ENCODE measurements around the gene STEAP3.

Gene STEAP3

GRCh38 chr2:119248751-119249150, 25.1 kb downstream of the STEAP3 start:
- no peak for DNase-seq

GRCh38 chr2:119249311-119249710, 25.7 kb downstream of the STEAP3 start:
- no peak for DNase-seq

GRCh38 chr2:119249855-119250717, 26.5 kb downstream of the STEAP3 start:
- no peak for DNase-seq

DNA sequence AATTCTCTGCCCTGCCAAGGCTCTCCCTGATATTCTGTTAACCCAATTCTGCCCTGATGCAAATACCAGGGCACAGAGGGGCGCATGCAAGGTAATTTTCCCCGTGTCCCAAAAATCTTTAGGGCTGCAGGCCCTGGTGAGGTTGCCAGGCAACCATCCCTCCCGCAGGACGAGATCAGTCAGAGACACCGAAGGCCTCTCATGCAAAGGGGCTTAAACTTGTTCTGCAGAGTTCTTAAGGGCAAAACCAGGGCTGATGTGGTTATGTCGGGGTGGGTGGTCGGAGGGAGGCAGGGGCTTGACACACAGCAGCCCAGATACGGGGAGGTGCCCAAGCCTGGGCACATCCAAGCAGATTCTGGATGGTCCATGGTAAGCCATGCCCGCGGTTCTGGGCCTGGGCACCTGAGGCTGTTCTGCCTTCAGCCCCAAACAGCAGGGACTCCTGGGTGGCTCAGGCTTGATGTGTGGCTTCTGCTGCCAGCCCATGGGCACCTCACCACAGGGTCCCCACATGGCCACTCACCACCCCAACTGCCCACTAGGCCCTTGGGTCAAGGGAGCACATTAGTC, 27.2 kb downstream of the STEAP3 start:
- no peak for DNase-seq

DNA sequence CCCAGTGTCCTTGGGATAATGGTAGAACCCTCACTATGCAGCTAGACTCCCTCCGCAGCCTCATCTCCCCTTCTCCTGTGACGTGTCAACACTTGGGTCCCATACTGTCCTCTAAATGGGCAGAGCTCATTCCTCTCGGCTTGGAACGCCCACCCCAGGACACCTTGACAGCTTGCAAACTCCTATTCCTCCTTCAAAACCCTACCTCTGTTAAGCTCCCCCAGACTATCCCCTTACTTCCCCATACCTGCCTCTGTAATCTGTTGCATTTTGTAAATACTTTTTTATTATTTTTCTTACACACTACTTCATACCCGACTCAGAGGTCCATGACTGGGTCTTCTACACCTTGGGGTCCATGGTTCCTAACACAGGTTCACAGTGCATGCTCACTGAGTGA, 28.0 kb downstream of the STEAP3 start:
- no peak for DNase-seq

DNA sequence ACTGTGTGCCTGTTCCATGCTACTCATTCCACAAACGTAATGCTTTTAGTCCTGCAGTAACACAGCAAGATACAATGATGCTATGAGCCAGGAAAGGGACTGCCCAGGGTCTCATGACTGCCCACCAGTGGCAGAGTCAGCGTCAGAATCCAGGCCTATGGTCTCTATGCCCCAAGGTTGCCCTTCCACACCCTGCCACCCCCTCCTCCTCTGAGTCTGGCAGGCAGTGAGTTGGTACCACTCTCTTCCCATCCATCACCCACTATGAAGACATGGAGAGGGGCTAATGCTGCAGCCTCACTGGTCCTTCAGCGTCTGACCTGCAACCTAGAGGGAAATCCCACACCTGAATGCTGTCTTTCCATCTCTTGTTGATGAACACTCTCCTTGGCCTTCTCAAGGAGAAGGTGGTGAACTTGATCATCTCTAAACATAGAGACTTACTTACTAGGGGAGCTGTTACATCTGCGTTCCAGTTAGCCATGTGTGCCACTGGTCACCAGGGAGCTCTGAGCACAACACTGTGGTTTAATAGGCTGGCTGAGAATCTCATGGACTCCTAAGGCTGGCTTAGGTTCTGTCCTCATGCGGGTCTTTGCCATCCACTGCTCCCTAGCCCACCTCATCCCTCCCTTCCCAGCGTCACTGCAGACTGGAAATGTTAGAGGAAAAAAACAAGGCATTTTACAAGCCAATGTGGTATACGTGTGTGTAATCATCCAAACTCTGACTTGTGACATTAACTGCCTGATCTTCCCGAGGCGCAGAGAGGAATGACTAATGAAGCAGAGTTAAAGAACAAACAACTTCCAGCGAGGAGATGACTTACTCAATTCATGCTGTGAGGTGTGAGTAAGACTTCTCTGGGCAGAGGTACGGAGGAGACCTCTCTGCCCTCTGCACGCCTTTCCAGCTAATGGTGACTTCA, 28.8 kb downstream of the STEAP3 start:
- no peak for DNase-seq

DNA sequence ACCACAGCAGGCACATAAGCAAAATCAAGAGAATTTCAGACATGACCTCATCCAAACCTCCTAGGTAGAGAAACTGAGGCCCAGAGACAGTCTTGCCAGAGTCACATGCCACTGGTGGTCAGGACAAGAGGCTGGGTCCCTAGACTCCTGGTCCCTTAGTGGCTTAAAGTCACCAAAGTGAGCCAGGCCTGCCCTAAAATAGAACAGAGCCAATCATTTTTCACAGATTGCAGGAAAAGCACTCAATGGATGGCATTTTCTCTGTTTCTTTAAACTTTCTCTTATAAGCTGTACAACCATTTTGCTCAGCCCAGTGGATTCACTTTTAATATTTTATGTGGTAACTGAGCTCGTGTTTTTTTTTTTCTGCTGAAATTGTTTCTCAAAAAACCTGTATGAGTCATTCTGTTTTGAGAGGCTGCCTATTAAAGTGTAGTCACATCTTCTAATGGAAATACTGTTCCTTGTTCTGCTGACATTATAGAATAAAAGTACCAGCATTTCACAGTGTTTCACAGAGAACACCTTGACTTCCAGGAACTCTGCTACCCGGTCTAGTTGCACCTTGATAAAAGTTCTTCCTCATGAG, 29.6 kb downstream of the STEAP3 start:
- DNase-seq = no peak

DNA sequence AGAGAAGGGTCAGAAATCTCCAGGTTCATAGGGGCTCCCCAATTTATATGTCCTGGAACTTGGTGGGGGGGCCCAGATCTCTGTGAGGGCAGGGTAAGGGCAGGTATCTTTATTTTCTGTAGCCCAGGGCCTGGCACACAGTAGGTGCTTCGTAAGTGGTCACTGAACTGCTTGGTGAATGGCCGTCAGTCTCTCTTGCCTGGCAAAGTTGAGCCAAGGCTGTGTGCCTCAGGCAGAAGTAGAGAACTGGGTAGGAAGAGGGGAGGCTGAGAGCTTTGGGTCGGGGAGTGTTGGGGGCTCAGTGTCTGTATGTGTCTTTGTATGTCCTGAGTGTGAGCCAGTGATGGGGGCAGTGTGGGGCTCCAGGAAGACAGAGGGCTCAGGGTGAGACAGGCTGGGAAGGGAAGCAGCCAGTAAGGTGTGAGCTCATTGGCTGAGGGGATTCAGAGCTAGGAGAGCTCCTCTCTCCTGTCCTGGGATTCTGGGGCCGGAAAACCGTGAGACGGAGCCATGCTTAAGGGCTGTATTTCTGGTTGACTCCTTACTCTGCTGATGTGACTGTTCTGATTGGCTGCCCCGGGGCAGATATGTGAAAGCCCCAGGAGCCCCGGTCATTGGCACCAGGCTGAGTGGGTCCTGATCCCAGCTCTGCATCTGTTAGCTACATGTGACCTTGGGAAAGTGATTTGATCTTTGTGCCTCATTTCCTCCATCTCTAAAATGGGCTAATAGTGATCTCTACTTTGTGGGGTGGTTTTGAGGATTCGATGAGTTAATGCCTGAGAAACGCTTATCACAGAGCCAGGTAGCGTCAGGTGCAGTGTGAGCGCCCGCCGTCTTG, 30.3 kb downstream of the STEAP3 start:
- no peak for DNase-seq

DNA sequence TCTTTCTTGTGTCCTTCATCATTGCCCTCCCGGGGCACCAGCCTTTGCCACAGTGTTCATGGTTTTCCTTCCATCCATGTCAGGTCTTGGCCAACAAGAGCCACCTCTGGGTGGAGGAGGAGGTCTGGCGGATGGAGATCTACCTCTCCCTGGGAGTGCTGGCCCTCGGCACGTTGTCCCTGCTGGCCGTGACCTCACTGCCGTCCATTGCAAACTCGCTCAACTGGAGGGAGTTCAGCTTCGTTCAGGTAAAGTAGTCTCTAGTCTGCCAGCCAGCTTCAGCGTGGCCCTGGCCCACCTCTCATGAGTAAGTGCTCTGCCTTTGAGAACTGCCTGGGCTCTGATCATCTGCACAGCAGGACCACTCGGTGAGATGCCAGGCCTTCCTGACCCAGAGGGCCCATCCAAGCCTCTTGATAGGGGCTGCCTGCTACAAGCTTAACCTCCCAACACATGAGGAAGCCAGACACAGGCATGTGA, 31.0 kb downstream of the STEAP3 start:
- no peak for DNase-seq

GRCh38 chr2:119255760-119256581, 32.3 kb downstream of the STEAP3 start:
- no peak for DNase-seq

DNA sequence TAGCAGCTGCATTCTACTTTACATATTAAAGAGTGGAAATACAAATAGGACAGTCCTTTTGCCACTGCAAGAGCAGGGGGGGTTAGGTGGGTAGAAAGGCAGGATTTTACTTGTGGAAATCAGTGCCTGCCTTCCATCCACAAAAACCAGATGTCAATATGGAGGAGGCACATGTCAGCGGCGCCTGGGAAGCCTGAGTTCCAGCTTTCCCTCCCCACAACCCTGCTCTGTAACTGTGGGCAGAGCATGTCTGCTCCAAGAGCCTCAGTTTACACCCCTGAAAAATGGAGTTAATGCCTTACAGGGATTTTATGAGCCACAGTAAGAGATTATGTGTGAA, 32.9 kb downstream of the STEAP3 start:
- DNase-seq = no peak

DNA sequence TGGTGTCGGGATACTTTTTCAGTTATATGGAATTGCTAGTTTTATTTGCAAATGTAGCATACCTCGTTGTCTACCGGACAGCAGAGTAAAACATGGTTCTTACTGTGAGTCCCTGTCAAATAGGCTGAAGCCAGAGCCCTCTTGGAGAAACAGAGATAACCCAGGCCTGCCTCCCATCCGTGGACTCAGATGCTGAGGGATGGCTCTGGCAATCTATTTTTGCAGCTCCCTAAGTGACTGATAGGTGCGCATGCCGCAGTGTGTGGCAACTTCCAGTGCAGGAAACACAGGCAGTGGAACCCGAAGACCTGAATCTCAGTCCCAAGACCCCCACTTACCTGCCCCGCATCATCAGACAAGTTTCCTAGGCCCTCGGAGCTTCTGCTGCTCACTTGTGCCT, 33.6 kb downstream of the STEAP3 start:
- no peak for DNase-seq

DNA sequence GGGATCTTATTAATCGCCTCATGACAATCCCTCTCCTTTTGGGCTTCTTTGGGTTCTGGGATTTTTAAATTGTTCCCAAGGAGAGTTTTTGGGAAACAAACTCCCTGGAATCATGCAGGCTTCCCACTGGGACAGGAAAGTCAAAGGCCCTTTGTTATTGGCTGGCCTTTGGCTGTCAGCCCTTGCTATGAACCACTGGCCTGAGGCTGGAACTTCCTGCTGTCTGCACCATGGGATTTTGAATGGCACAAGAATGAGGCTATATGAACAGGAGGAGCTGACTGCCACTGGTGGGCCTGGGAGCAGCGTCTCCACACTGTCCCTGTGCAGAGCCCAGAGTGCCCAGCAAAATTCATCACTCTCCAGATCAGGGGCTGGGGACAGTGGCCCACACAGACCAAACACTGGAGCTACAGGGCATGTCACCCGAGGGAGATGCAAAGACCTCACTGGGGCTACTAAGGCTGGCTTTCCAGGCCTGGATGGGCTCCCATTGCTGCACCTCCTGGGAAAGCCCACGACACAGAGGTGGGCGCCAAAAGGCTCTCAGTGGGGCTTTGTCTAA, 35.7 kb downstream of the STEAP3 start:
- DNase-seq = no peak

DNA sequence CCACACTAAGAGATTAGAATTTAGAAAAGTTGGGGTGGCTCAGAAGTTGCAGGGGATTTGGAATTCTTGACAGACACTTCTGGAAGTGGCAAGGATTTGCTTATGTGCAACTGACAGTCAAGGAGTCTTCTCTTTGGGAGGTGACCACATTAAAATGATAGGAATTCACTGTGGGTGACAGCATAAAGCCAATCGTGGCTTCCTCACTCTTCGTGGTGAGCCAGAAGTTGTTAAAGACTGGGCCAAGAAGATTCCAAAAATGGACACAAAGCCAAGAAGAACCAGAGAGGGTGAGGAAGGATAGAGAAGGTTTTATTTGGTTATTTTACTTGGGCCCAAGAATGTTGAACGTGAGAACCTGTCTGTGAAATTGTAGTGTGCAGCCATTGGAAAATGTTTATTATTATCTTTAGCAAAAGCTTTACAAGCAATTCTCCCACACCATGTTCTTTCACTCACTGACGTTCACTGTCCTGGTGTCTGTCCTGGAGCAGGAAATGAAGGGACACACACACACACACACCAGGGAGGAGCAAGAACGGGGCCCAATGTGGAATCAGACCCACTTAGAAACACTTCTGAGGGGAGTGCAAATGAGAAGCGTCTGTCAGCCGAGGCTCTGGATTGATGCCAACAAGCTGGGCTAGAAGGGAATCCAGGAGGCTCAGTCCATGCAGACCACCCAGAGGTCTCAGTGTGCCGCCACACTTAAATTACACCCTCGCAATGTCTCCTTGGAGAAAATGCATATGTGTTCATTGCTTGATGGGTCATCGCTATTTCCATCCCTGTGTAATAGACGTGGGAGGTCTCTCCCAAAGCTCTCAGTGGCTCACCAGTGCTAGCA, 37.2 kb downstream of the STEAP3 start:
- DNase-seq = peak; percentile 2

DNA sequence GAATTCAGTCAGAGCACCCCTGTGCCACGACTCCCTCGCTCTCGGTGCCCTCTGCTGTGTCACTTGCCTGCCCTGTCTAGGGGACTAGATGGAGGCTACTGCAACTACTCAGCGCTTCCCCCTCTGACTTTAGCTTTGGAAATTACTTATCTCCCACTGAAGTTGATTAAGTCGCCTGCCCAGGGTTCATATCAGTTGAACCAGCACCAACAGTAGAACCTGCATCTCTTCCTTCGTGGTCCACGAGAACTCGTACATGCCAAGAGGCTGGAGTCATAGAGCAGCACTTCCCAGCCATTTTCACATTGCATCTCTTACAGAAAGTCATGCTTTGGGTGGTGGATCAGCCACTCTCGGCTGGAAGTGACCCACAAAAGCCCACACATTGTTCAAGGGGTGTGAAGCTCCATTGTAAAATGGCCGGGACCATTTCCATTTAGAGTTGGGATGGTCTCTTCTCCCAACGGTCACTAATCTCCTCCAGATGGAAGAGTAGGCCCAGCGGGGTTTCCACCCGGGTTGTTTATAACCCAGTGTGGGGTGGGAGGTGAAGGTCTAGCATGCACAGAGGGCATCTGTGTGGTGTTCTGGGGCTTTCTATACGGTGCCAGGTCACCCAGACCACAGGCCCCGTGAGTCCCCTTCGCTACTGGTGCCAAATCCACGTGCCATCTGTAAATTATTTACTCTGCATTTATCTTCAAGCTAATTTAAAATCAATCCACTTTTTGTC, 38.0 kb downstream of the STEAP3 start:
- DNase-seq = no peak

GRCh38 chr2:119263025-119263424, 39.4 kb downstream of the STEAP3 start:
- no peak for DNase-seq

DNA sequence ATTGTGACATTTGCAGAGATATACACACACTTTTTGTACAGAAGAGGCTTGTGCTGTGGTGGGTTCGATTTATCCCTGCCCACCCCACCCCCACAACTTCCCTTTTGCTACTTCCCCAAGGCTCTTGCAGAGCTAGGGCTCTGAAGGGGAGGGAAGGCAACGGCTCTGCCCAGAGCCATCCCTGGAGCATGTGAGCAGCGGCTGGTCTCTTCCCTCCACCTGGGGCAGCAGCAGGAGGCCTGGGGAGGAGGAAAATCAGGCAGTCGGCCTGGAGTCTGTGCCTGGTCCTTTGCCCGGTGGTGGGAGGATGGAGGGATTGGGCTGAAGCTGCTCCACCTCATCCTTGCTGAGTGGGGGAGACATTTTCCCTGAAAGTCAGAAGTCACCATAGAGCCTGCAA, 40.0 kb downstream of the STEAP3 start:
- no peak for DNase-seq

GRCh38 chr2:119264781-119265692, 41.4 kb downstream of the STEAP3 start:
- DNase-seq = peak; percentile 46

Measured in NCI-H1105 (cell line).